OCI-LY7 (cell line): ENCODE results near the gene PRR35. TPM values are rescaled to one million over a fixed set of nuclear protein-coding genes. Genes with fewer than 3 reads are reported as not detected.

Experiments used
- BruUV-seq: library from RNA; stranded (reverse); fragments of 400-500 nt; replicated peaks from 2 replicates; lab custom pipeline; 2021; lab: Mats Ljungman, UMichigan
- CTCF ChIA-PET: fragments of 300-600 bp; sonication (Branson Sonifier 250); formaldehyde crosslinking; loops from one replicate; lab custom pipeline; 2022; ENCODE audit warnings: antibody characterized with exemption; ENCODE audit not compliant: unreplicated experiment; lab: Charles Lee
- POLR2A ChIA-PET: fragments of 300-600 bp; sonication (Branson Sonifier 250); formaldehyde crosslinking; loops from one replicate; lab custom pipeline; 2022; ENCODE audit warnings: antibody characterized with exemption; lab: Charles Lee
- DNase-seq: peaks from one replicate; pipeline ENCODE4 v3.0.0-alpha.2; 2015; ENCODE audit warnings: low spot score
- H2AFZ ChIP-seq: fragments of 200-600 bp; sonication (generic), shearing (Covaris generic); 2 replicates; pipeline ENCODE4 v1.6.1; 2014; ENCODE audit warnings: mild to moderate bottlenecking, antibody characterized with exemption, low read length, moderate library complexity
- H3K27ac ChIP-seq: fragments of 200-600 bp; sonication (generic); 2 replicates; pipeline ENCODE4 v1.5.1; 2014; ENCODE audit warnings: mixed run types, low read depth, mild to moderate bottlenecking, moderate library complexity, low read length, inconsistent platforms; ENCODE audit not compliant: poor library complexity, severe bottlenecking
- H3K36me3 ChIP-seq: fragments of 200-600 bp; sonication (generic); 2 replicates; pipeline ENCODE4 v1.6.1; 2014; ENCODE audit warnings: mild to moderate bottlenecking, antibody characterized with exemption, low read length, moderate library complexity, mixed read lengths; ENCODE audit not compliant: insufficient read depth
- H3K4me1 ChIP-seq: fragments of 200-600 bp; sonication (generic); 2 replicates; pipeline ENCODE4 v1.5.1; 2014; ENCODE audit warnings: mild to moderate bottlenecking, low read length; ENCODE audit not compliant: insufficient read depth, poor library complexity, severe bottlenecking
- H3K4me2 ChIP-seq: fragments of 200-600 bp; sonication (generic); 2 replicates; pipeline ENCODE4 v1.6.1; 2014; ENCODE audit warnings: mild to moderate bottlenecking, low read length
- H3K4me3 ChIP-seq: fragments of 200-600 bp; sonication (generic); 2 replicates; pipeline ENCODE4 v1.5.1; 2014; ENCODE audit warnings: mild to moderate bottlenecking, low read depth, low read length; ENCODE audit not compliant: poor library complexity, severe bottlenecking
- H3K79me2 ChIP-seq: fragments of 200-600 bp; sonication (generic); 2 replicates; pipeline ENCODE4 v1.6.1; 2016; ENCODE audit warnings: low read depth, mild to moderate bottlenecking, low read length, moderate library complexity, mixed read lengths; ENCODE audit not compliant: insufficient read depth
- H3K9me2 ChIP-seq: fragments of 200-600 bp; sonication (generic); 2 replicates; pipeline ENCODE4 v1.6.1; 2016; ENCODE audit warnings: mild to moderate bottlenecking, low read length, mixed read lengths; ENCODE audit not compliant: insufficient read depth
- H3K9me3 ChIP-seq: fragments of 200-600 bp; sonication (generic); 2 replicates; pipeline ENCODE4 v1.6.1; 2014; ENCODE audit warnings: mild to moderate bottlenecking, mixed run types, low read length, mixed read lengths
- H4K20me1 ChIP-seq: fragments of 200-600 bp; sonication (generic); 2 replicates; pipeline ENCODE4 v1.6.1; 2014; ENCODE audit warnings: mild to moderate bottlenecking, antibody characterized with exemption, low read length, moderate library complexity, mixed read lengths; ENCODE audit not compliant: insufficient read depth
- EZH2phosphoT487 ChIP-seq: fragments of 200-600 bp; sonication (generic); IDR thresholded peaks from 2 replicates; pipeline ENCODE4 v1.6.1; 2018; ENCODE audit warnings: low read depth, borderline replicate concordance, mild to moderate bottlenecking, mixed run types, antibody characterized with exemption, low read length, moderate library complexity, mixed read lengths
- intact Hi-C: fragments of 100-400 bp; cut with micrococcal nuclease; formaldehyde crosslinking; loops from one replicate; pipeline ENCODE4 v1.10.0; 2022; ENCODE audit not compliant: unreplicated experiment
- total RNA-seq, 2 experiments: library from RNA; depleted of rRNA in 1 of 2; stranded (reverse); fragments of >200 nt in 1 of 2; shearing (Covaris generic) in 1 of 2; gene quantifications; 2 replicates each; pipeline ENCODE4 v1.2.3, GENCODE V29; 2014 to 2022
- TF ChIP-seq, protein P1 (sequence below): fragments of 200-600 bp; sonication (generic); conservative IDR thresholded peaks from 2 replicates; pipeline ENCODE4 v1.5.1; 2014; ENCODE audit warnings: mild to moderate bottlenecking, antibody characterized with exemption, low read length, moderate library complexity, mixed read lengths

Gene PRR35
- total RNA-seq, 2 experiments from 2014 or later, result not detected

DNA sequence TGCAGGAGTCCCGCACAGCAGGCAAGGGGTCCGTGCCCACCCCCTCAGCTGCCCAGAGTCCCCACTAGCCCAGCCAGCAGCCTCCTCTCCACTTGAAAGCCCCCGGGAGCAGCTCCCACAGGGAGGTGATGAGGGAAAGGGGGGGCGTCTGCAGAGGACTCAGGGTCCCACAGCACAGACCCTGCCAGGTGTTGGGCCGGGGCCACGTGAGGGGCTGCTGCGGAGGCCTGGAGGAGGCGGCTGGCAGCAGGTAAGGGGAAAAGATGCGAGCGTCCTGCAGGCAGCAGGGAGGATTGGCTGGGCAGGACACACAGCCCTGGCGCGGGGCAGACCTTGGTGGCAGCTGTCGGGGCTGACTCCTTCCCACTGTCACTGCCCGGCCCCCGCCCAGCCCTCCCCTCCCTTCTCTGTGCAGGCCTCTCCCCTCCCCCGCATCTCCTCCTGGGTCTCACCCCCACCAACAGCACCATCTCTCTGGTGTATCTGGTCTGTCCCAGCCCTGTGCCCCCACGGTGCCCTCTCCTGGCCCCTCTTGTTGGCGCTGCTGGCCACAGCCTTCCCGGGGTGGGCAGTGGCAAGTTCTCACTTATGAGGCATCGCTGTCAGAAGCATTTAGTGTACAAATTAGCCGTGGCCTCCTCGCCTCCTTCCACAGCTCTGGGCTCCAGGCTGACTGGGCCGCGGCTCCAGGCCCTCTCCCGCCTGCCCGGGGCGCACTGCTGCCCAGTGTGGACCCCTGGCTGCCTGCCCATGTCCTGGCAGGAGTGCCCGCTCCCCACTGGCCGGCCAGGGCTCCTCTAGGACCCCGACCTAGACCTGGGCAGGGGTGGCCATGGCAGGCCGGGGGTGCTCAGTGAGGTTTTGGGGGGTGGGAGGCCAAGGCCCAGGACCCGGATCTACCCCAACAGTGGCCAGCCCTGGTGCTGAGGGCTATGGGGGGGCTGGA lies 4.4 kb upstream of the PRR35 start:
- no peak for TF ChIP-seq EZH2phosphoT487
- TF ChIP-seq, protein P1, sequence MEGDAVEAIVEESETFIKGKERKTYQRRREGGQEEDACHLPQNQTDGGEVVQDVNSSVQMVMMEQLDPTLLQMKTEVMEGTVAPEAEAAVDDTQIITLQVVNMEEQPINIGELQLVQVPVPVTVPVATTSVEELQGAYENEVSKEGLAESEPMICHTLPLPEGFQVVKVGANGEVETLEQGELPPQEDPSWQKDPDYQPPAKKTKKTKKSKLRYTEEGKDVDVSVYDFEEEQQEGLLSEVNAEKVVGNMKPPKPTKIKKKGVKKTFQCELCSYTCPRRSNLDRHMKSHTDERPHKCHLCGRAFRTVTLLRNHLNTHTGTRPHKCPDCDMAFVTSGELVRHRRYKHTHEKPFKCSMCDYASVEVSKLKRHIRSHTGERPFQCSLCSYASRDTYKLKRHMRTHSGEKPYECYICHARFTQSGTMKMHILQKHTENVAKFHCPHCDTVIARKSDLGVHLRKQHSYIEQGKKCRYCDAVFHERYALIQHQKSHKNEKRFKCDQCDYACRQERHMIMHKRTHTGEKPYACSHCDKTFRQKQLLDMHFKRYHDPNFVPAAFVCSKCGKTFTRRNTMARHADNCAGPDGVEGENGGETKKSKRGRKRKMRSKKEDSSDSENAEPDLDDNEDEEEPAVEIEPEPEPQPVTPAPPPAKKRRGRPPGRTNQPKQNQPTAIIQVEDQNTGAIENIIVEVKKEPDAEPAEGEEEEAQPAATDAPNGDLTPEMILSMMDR, result no peak
- no peaks in the 10 kb centered on the region for H3K4me1 ChIP-seq
- no peak overlapping the region for H3K4me2 ChIP-seq
- peaks cover 3% of the 10 kb centered on the region for H3K36me3 ChIP-seq
- H3K79me2 ChIP-seq, result no peaks in the 10 kb centered on the region
- intact Hi-C loops, result no loop called here
- CTCF ChIA-PET, result no interaction called here
- no peaks in the 10 kb centered on the region for H3K9me2 ChIP-seq
- H3K9me3 ChIP-seq, result no peaks in the 10 kb centered on the region
- no peak overlapping the region for H3K27ac ChIP-seq
- H2AFZ ChIP-seq, result no peak overlapping the region
- no TSS peak for BruUV-seq
- POLR2A ChIA-PET, result no interaction called here
- no peak for DNase-seq
- H3K4me3 ChIP-seq, result no peak overlapping the region
- H4K20me1 ChIP-seq, result no peaks in the 10 kb centered on the region

DNA sequence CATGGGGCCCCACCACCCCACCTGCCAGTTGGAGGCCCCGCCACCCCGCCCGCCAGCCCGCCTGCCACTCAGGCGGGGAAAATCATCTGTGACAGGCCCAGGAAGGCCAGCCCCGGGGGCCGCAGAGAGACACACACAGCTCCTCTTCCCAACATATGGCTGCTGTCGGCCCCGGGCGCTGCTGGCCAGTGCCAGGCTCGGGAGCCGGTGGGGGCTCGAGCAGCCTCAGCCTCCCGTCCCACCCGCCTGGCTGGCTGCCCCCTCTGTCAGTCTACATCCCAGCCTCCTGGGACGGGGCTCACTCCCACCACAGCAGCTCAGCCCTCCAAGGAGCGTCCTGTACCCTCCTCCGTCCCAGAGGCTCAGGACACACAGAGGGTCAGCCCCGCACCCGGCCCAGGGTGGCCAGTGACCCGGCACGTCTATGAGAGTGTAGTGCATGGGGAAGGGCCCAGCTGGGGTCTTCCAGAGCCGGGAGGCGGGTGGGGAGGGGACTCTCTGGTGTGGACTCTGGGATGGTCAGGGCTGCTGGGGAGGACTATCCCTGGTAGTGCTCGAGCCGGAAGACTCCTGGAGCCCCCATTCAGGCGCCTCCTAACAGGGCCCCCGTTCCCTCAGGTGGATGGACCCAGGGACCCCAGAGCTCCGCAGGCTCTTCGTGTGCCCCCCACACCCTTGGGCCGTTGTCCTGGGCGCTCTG lies 3.6 kb upstream of the PRR35 start:
- ChIA-PET CTCF (no interaction called here), POLR2A (no interaction called here)
- intact Hi-C loops, result no loop called here
- H3K9me2 ChIP-seq, result no peaks in the 10 kb centered on the region
- H3K4me1 ChIP-seq, result no peaks in the 10 kb centered on the region
- no peak for TF ChIP-seq EZH2phosphoT487
- TF ChIP-seq, protein P1, result no peak
- H3K9me3 ChIP-seq, result no peaks in the 10 kb centered on the region
- BruUV-seq, result no TSS peak
- H4K20me1 ChIP-seq, result no peaks in the 10 kb centered on the region
- no peak overlapping the region for H2AFZ ChIP-seq
- no peak overlapping the region for H3K27ac ChIP-seq
- DNase-seq, result no peak
- H3K4me2 ChIP-seq, result no peak overlapping the region
- H3K36me3 ChIP-seq, result peaks cover 3% of the 10 kb centered on the region; the same call in 1 of the 2 replicates
- no peaks in the 10 kb centered on the region for H3K79me2 ChIP-seq
- H3K4me3 ChIP-seq, result no peak overlapping the region
